H9 (cell line): ENCODE results near the gene UBE2Z. TPM values are rescaled to one million over a fixed set of nuclear protein-coding genes. Genes with fewer than 3 reads are reported as not detected.

Experiments
- DNase-seq: peaks from one replicate; pipeline ENCODE4 v3.0.0-alpha.2; 2017
- H2AFZ ChIP-seq: one replicate; pipeline ENCODE4 v1.6.1; 2013; ENCODE audit warnings: mild to moderate bottlenecking, low read length, control low read depth, moderate library complexity
- H2AK5ac ChIP-seq: 2 replicates; pipeline ENCODE4 v1.6.1; 2013; ENCODE audit warnings: low read length, control low read depth, mixed read lengths; ENCODE audit not compliant: insufficient read length
- H2BK120ac ChIP-seq: one replicate; pipeline ENCODE4 v1.6.1; 2013; ENCODE audit warnings: low read depth, mild to moderate bottlenecking, low read length, control low read depth, inconsistent platforms; ENCODE audit not compliant: poor library complexity, severe bottlenecking
- H2BK12ac ChIP-seq: 2 replicates; pipeline ENCODE4 v1.6.1; 2013; ENCODE audit warnings: low read length, control low read depth, mixed read lengths, low read depth; ENCODE audit not compliant: insufficient read length
- H2BK15ac ChIP-seq: 2 replicates; pipeline ENCODE4 v1.6.1; 2013; ENCODE audit warnings: low read depth, low read length, control low read depth
- H2BK20ac ChIP-seq: one replicate; pipeline ENCODE4 v1.6.1; 2013; ENCODE audit warnings: low read depth, mild to moderate bottlenecking, low read length, control low read depth, inconsistent platforms; ENCODE audit not compliant: poor library complexity, severe bottlenecking
- H2BK5ac ChIP-seq: 2 replicates; pipeline ENCODE4 v1.6.1; 2013; ENCODE audit warnings: low read length, control low read depth, mixed read lengths; ENCODE audit not compliant: insufficient read length
- H3K14ac ChIP-seq: 2 replicates; pipeline ENCODE4 v1.6.1; 2013; ENCODE audit warnings: low read length, control low read depth; ENCODE audit not compliant: insufficient read depth
- H3K18ac ChIP-seq: 2 replicates; pipeline ENCODE4 v1.6.1; 2013; ENCODE audit warnings: low read depth, mild to moderate bottlenecking, mixed read lengths, low read length, control low read depth; ENCODE audit not compliant: insufficient read length
- H3K23ac ChIP-seq: 2 replicates; pipeline ENCODE4 v1.6.1; 2013; ENCODE audit warnings: low read length, control low read depth, mixed read lengths, low read depth; ENCODE audit not compliant: insufficient read length
- H3K23me2 ChIP-seq: 2 replicates; pipeline ENCODE4 v1.6.1; 2013; ENCODE audit warnings: low read depth, mild to moderate bottlenecking, mixed read lengths, low read length, control low read depth; ENCODE audit not compliant: insufficient read length, poor library complexity, severe bottlenecking
- H3K27ac ChIP-seq: 2 replicates; pipeline ENCODE4 v1.5.1; 2013; ENCODE audit warnings: low read length, control low read depth, mixed read lengths, low read depth; ENCODE audit not compliant: insufficient read length
- H3K27me3 ChIP-seq: 2 replicates; pipeline ENCODE4 v1.6.1; 2013; ENCODE audit warnings: low read length, control low read depth, inconsistent platforms; ENCODE audit not compliant: insufficient read depth
- H3K4ac ChIP-seq: 2 replicates; pipeline ENCODE4 v1.6.1; 2013; ENCODE audit warnings: low read depth, mild to moderate bottlenecking, control low read depth, inconsistent platforms, low read length, moderate library complexity
- H3K4me1 ChIP-seq: 2 replicates; pipeline ENCODE4 v1.6.1; 2013; ENCODE audit warnings: low read length, control low read depth, inconsistent platforms; ENCODE audit not compliant: insufficient read depth
- H3K4me2 ChIP-seq: 2 replicates; pipeline ENCODE4 v1.6.1; 2013; ENCODE audit warnings: low read length, control low read depth, mixed read lengths; ENCODE audit not compliant: insufficient read length, insufficient read depth
- H3K56ac ChIP-seq: 2 replicates; pipeline ENCODE4 v1.6.1; 2013; ENCODE audit warnings: low read depth, mild to moderate bottlenecking, mixed read lengths, low read length, control low read depth; ENCODE audit not compliant: insufficient read length
- H3K79me1 ChIP-seq: 2 replicates; pipeline ENCODE4 v1.6.1; 2013; ENCODE audit warnings: low read depth, mild to moderate bottlenecking, moderate library complexity, low read length, control low read depth, inconsistent platforms; ENCODE audit not compliant: insufficient read depth, poor library complexity, severe bottlenecking
- H3K79me2 ChIP-seq: 2 replicates; pipeline ENCODE4 v1.6.1; 2013; ENCODE audit warnings: low read length, control low read depth, inconsistent platforms; ENCODE audit not compliant: insufficient read depth
- H3K9ac ChIP-seq: 2 replicates; pipeline ENCODE4 v1.6.1; 2013; ENCODE audit warnings: low read length, control low read depth, mixed read lengths; ENCODE audit not compliant: insufficient read length; ENCODE audit errors: extremely low read depth
- H3K9me3 ChIP-seq: one replicate; pipeline ENCODE4 v1.6.1; 2013; ENCODE audit warnings: low read depth, low read length, inconsistent platforms; ENCODE audit not compliant: control insufficient read depth
- H3T11ph ChIP-seq: one replicate; pipeline ENCODE4 v1.6.1; 2013; ENCODE audit warnings: mild to moderate bottlenecking, low read length, control low read depth, inconsistent platforms
- H4K20me1 ChIP-seq: one replicate; pipeline ENCODE4 v1.6.1; 2013; ENCODE audit not compliant: control insufficient read depth, insufficient read length, insufficient read depth
- H4K5ac ChIP-seq: 2 replicates; pipeline ENCODE4 v1.6.1; 2013; ENCODE audit warnings: low read depth, mild to moderate bottlenecking, mixed read lengths, low read length, control low read depth; ENCODE audit not compliant: insufficient read length
- H4K8ac ChIP-seq: replicated peaks from 2 replicates; pipeline ENCODE4 v1.6.1; 2013; ENCODE audit warnings: low read length, control low read depth, mixed read lengths, low read depth; ENCODE audit not compliant: insufficient read length
- H4K91ac ChIP-seq: 2 replicates; pipeline ENCODE4 v1.6.1; 2013; ENCODE audit warnings: low read depth, mild to moderate bottlenecking, moderate library complexity, mixed read lengths, low read length, control low read depth; ENCODE audit not compliant: insufficient read length
- H3K27ac Mint-ChIP-seq, 3 experiments: 2 replicates in 2 of 3; 3 replicates in 1 of 3; pipeline ENCODE4 v1.8.0; 2020 to 2021; ENCODE audit warnings: mixed read lengths in 3 of 3, mild to moderate bottlenecking in 1 of 3, moderate library complexity in 1 of 3
- H3K27me3 Mint-ChIP-seq: 2 replicates; pipeline ENCODE4 v1.8.0; 2021; ENCODE audit warnings: low read depth, mild to moderate bottlenecking, moderate library complexity, mixed read lengths
- H3K36me3 Mint-ChIP-seq, 3 experiments: 2 replicates in 2 of 3; 3 replicates in 1 of 3; pipeline ENCODE4 v1.8.0; 2020 to 2021; ENCODE audit warnings: low read depth in 3 of 3, mixed read lengths in 3 of 3; ENCODE audit not compliant: insufficient read depth in 1 of 3
- H3K4me1 Mint-ChIP-seq, 2 experiments: 2 replicates each; pipeline ENCODE4 v1.8.0; 2020; ENCODE audit warnings: mixed read lengths in 2 of 2
- H3K4me3 Mint-ChIP-seq, 2 experiments: 2 replicates in 1 of 2; 3 replicates in 1 of 2; pipeline ENCODE4 v1.8.0; 2020 to 2021; ENCODE audit warnings: mild to moderate bottlenecking in 2 of 2, mixed read lengths in 2 of 2, moderate library complexity in 1 of 2
- H3K9me3 Mint-ChIP-seq, 2 experiments: 2 replicates in 1 of 2; 3 replicates in 1 of 2; pipeline ENCODE4 v1.8.0; 2020; ENCODE audit warnings: mild to moderate bottlenecking in 2 of 2, mixed read lengths in 2 of 2, moderate library complexity in 1 of 2
- CTCF ChIP-seq: fragments of 200-600 bp; sonication (generic); conservative IDR thresholded peaks from 3 replicates; pipeline ENCODE4 v1.8.0; 2021; ENCODE audit warnings: antibody characterized with exemption, mild to moderate bottlenecking
- WGBS: extraction: QIAGEN DNeasy Blood & Tissue Kit; methylation state at CpG from one replicate; pipeline ENCODE4 v1.1.7; 2013; ENCODE audit warnings: missing lambda C conversion rate, low lambda C conversion rate, mixed read lengths; ENCODE audit not compliant: insufficient read length; ENCODE audit errors: extremely low coverage; 5-methylcytosine and 5-hydroxymethylcytosine counted together
- total RNA-seq: library from RNA; stranded (reverse); gene quantifications from 2 replicates; pipeline ENCODE4 v1.2.1, GENCODE V29; 2021

UBE2Z gene
- total RNA-seq, 1 experiment from 2014 or later = 80.0 TPM

DNA sequence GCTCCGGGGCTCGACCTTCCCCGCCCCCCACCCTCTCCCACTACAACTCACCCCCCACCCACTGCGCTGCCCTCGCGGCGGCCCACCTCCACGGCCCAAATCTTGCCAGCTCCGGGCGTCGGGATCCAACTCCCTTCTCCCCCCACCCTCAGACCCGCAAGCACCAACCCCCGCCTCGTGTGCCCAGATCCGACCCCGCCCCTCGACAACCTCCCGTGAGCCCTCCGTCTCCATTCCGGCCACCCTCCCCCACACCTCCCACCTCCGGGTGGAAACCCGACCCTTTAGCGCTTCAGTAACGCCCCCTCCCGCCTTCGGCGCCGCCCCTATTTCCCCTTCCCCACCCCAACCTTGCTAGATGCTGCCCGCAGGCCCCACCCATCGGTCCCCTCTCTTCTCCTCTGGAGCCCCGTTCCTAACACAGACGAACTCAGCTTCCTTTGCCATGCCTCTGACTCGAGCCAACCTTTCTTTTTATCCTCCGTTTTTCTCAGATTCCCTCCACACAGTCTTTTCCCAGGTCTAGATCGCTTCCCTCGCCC lies 717 bp downstream of the UBE2Z start:
- no peak overlapping the region for H2BK120ac ChIP-seq
- Mint-ChIP-seq H3K36me3 (peaks cover 29 to 45% (median 43%) of the 10 kb centered on the region in 3 experiments), H3K4me3 (peak overlapping the region; percentile 89 to 94), H3K27ac (peak overlapping the region; percentile 72 to 97 (median 88)), H3K27me3 (no peaks in the 10 kb centered on the region), H3K4me1 (peaks cover 25 to 26% of the 10 kb centered on the region in 2 experiments), H3K9me3 (no peaks in the 10 kb centered on the region)
- WGBS = no CpG with 5 or more reads among the region's 36 CpGs
- H3K79me1 ChIP-seq = peaks cover 16% of the 10 kb centered on the region
- peak; percentile 99 for DNase-seq
- H3T11ph ChIP-seq = no peak overlapping the region
- H4K8ac ChIP-seq = no peak overlapping the region
- H3K9ac ChIP-seq = peak overlapping the region; percentile 93
- H2BK5ac ChIP-seq = no peak overlapping the region
- no peak overlapping the region for H3K56ac ChIP-seq
- H4K91ac ChIP-seq = no peak overlapping the region
- no peak overlapping the region for H2BK12ac ChIP-seq
- no peaks in the 10 kb centered on the region for H3K9me3 ChIP-seq
- H4K20me1 ChIP-seq = peaks cover 2% of the 10 kb centered on the region
- H3K4me2 ChIP-seq = peak overlapping the region; percentile 100
- H2AK5ac ChIP-seq = no peak overlapping the region
- H3K27ac ChIP-seq = no peak overlapping the region
- no peak overlapping the region for H4K5ac ChIP-seq
- no peaks in the 10 kb centered on the region for H3K27me3 ChIP-seq
- H3K79me2 ChIP-seq = peaks cover 34% of the 10 kb centered on the region
- peak overlapping the region; percentile 76 for H3K18ac ChIP-seq
- peaks cover 7% of the 10 kb centered on the region; the same call in 1 of the 2 replicates for H3K4me1 ChIP-seq
- H3K23me2 ChIP-seq = peaks cover 7% of the 10 kb centered on the region
- no peak overlapping the region for H3K4ac ChIP-seq
- no peak for TF ChIP-seq CTCF
- no peak overlapping the region for H2AFZ ChIP-seq
- H3K14ac ChIP-seq = peak overlapping the region; percentile 78; the same call in 1 of the 2 replicates
- H3K23ac ChIP-seq = no peak overlapping the region
- no peak overlapping the region for H2BK20ac ChIP-seq
- H2BK15ac ChIP-seq = peak overlapping the region; percentile 82; the same call in 1 of the 2 replicates
